DND-41 (cell line): ENCODE results near the gene LRRC28.

Experiments
- ATAC-seq: fragments of 200-7000 bp; cut with Tn5 transposase; 3 replicates; pipeline ENCODE4 v1.9.1; 2021; ENCODE audit warnings: low read depth; ENCODE audit not compliant: insufficient read depth
- DNase-seq: peaks from one replicate; pipeline ENCODE4 v3.0.0-alpha.2; 2020
- H2AFZ ChIP-seq: 2 replicates; pipeline ENCODE4 v1.6.0; 2012; ENCODE audit warnings: low read depth, low read length
- H3K27ac ChIP-seq: 2 replicates; pipeline ENCODE4 v1.5.1; 2012; ENCODE audit warnings: low read length, inconsistent platforms
- H3K27me3 ChIP-seq: fragments of 200-600 bp; sonication (generic); 2 replicates; pipeline ENCODE4 v1.6.0; 2012; ENCODE audit warnings: low read length, mild to moderate bottlenecking, inconsistent platforms; ENCODE audit not compliant: insufficient read depth, poor library complexity
- H3K36me3 ChIP-seq: 2 replicates; pipeline ENCODE4 v1.5.1; 2012; ENCODE audit warnings: low read length, inconsistent platforms; ENCODE audit not compliant: insufficient read depth
- H3K4me1 ChIP-seq: 2 replicates; pipeline ENCODE4 v1.5.1; 2012; ENCODE audit warnings: mild to moderate bottlenecking, low read length; ENCODE audit not compliant: insufficient read depth
- H3K4me2 ChIP-seq: 2 replicates; pipeline ENCODE4 v1.6.0; 2012; ENCODE audit warnings: mild to moderate bottlenecking, moderate library complexity, low read length, inconsistent platforms; ENCODE audit not compliant: insufficient read depth
- H3K4me3 ChIP-seq, 2 experiments: fragments of 200-600 bp in 1 of 2; shearing (Covaris generic) in 1 of 2; 2 replicates each; pipeline ENCODE4 v1.5.1; 2012 to 2016; ENCODE audit warnings: inconsistent platforms in 2 of 2, low read length in 2 of 2, mild to moderate bottlenecking in 2 of 2, low read depth in 1 of 2, moderate library complexity in 1 of 2
- H3K79me2 ChIP-seq: 2 replicates; pipeline ENCODE4 v1.6.0; 2012; ENCODE audit warnings: low read length, inconsistent platforms; ENCODE audit not compliant: insufficient read depth
- H3K9ac ChIP-seq: 2 replicates; pipeline ENCODE4 v1.6.0; 2012; ENCODE audit warnings: low read depth, mild to moderate bottlenecking, inconsistent platforms, low read length, moderate library complexity
- H3K9me3 ChIP-seq: 2 replicates; pipeline ENCODE4 v1.5.1; 2012; ENCODE audit warnings: low read length, moderate library complexity, mild to moderate bottlenecking, inconsistent platforms; ENCODE audit not compliant: insufficient read depth, severe bottlenecking
- H4K20me1 ChIP-seq: 2 replicates; pipeline ENCODE4 v1.6.0; 2012; ENCODE audit warnings: low read length; ENCODE audit not compliant: insufficient read depth
- CTCF ChIP-seq: IDR thresholded peaks from 2 replicates; pipeline ENCODE4 v1.5.1; 2012; ENCODE audit warnings: borderline replicate concordance, low read length, moderate library complexity, mild to moderate bottlenecking; ENCODE audit not compliant: poor library complexity, severe bottlenecking; ENCODE audit errors: extremely low read depth
- EZH2 ChIP-seq: IDR thresholded peaks from 3 replicates; pipeline ENCODE4 v1.6.1; 2012; ENCODE audit warnings: borderline replicate concordance, low read depth, mild to moderate bottlenecking, moderate library complexity, low read length, inconsistent platforms; ENCODE audit not compliant: severe bottlenecking

LRRC28 gene

GRCh38 chr15:99250857-99251841 lies at the start of gene LRRC28:
TSS of gene LRRC28 (plus strand) at chr15:99251481. CDS start at chr15:99255958, 4,477 bp downstream.
- Histone ChIP-seq H3K27ac (peak within 1 kb of the TSS; percentile 91), H3K4me3 (peak within 1 kb of the TSS; percentile 77 to 86), H3K4me2 (peak within 1 kb of the TSS; percentile 83), H3K27me3 (no peaks in the 10 kb centered on the region), H4K20me1 (no peaks in the 10 kb centered on the region), H3K4me1 (peaks cover 59% of the 10 kb centered on the region), H2AFZ (peak within 1 kb of the TSS; percentile 88), H3K9ac (peak within 1 kb of the TSS; percentile 93), H3K79me2 (peaks cover 64% of the 10 kb centered on the region), H3K9me3 (no peaks in the 10 kb centered on the region), H3K36me3 (peaks cover 4% of the 10 kb centered on the region; the same call in 1 of the 2 replicates)
- no peak for TF ChIP-seq CTCF
- TF ChIP-seq EZH2: no peak
- DNase-seq: peak; percentile 98
- peak; percentile 94 for ATAC-seq

GRCh38 chr15:99202176-99202552 lies 49.1 kb upstream of the LRRC28 start:
- Histone ChIP-seq H2AFZ (no peak overlapping the region), H3K4me1 (no peaks in the 10 kb centered on the region), H3K4me2 (no peak overlapping the region), H3K27ac (no peak overlapping the region), H4K20me1 (no peaks in the 10 kb centered on the region), H3K36me3 (peaks cover 15% of the 10 kb centered on the region; the same call in 1 of the 2 replicates), H3K4me3 (no peak overlapping the region), H3K79me2 (no peaks in the 10 kb centered on the region), H3K27me3 (no peaks in the 10 kb centered on the region), H3K9me3 (no peaks in the 10 kb centered on the region), H3K9ac (no peak overlapping the region)
- no peak for ATAC-seq
- TF ChIP-seq EZH2 (no peak), CTCF (no peak)
- no peak for DNase-seq

GRCh38 chr15:99207672-99208071 lies 43.6 kb upstream of the LRRC28 start:
- Histone ChIP-seq H3K9ac (no peak overlapping the region), H3K79me2 (no peaks in the 10 kb centered on the region), H3K4me3 (no peak overlapping the region), H4K20me1 (no peaks in the 10 kb centered on the region), H3K4me1 (no peaks in the 10 kb centered on the region), H3K9me3 (no peaks in the 10 kb centered on the region), H3K4me2 (no peak overlapping the region), H3K36me3 (peaks cover 4% of the 10 kb centered on the region; the same call in 1 of the 2 replicates), H3K27me3 (no peaks in the 10 kb centered on the region), H2AFZ (no peak overlapping the region), H3K27ac (no peak overlapping the region)
- ATAC-seq (no peak), DNase-seq (no peak)
- no peak for TF ChIP-seq EZH2
- TF ChIP-seq CTCF: no peak
